ENCODE data around the gene MKNK1. TPM values are rescaled to one million over a fixed set of nuclear protein-coding genes. Genes with fewer than 3 reads are reported as not detected.
"Not testable (repeated sequence)": the region's sequence is repeated elsewhere in the genome, so short reads cannot be mapped to it uniquely, and the experiment has no call there.

MKNK1 gene
- 4.0 TPM for polyA plus RNA-seq (2012; ENCODE audit: insufficient read depth, insufficient read length, low read depth)

GRCh38 chr1:46603858-46604549 lies at the start of gene MKNK1:
Gene MKNK1, minus strand, starts transcription at chr1:46604268. Its CDS starts 20,941 bp downstream, at chr1:46583327.
- no peaks in the 10 kb centered on the region for H3K9me3 ChIP-seq
- TF ChIP-seq CTCF (IDR thresholded peaks at IDR 0.05; ENCODE audit: low read depth, low read length), result no peak; the same call in 1 of the 2 replicates
- H3K36me3 ChIP-seq, result no peaks in the 10 kb centered on the region
- H3K4me3 ChIP-seq (ENCODE audit: low read depth, low read length), result peak within 1 kb of the TSS; percentile 78
- H3K4me1 ChIP-seq, result no peaks in the 10 kb centered on the region
- DNase-seq, result peak; percentile 91
- no peaks in the 10 kb centered on the region for H3K27me3 ChIP-seq

GRCh38 chr1:46653405-46653958 lies 49.4 kb upstream of the MKNK1 start:
- no peak for DNase-seq
- H3K4me3 ChIP-seq (ENCODE audit: low read depth, low read length), result no peak overlapping the region

GRCh38 chr1:46652321-46653100 lies 48.4 kb upstream of the MKNK1 start:
- DNase-seq, result no peak
- Histone ChIP-seq H3K9me3 (no peaks in the 10 kb centered on the region), H3K27me3 (no peaks in the 10 kb centered on the region), H3K4me1 (no peaks in the 10 kb centered on the region), H3K36me3 (no peaks in the 10 kb centered on the region), H3K4me3 (ENCODE audit: low read depth, low read length) (no peak overlapping the region)
- TF ChIP-seq CTCF (IDR thresholded peaks at IDR 0.05; ENCODE audit: low read depth, low read length), result no peak

More at GRCh38 chr1:46653405-46653958, 49.4 kb upstream of the MKNK1 start:
- TF ChIP-seq CTCF (IDR thresholded peaks at IDR 0.05; ENCODE audit: low read depth, low read length), result no peak
- Histone ChIP-seq H3K4me1 (no peaks in the 10 kb centered on the region), H3K27me3 (no peaks in the 10 kb centered on the region), H3K9me3 (no peaks in the 10 kb centered on the region), H3K36me3 (no peaks in the 10 kb centered on the region)

GRCh38 chr1:46651152-46651551 lies 47.1 kb upstream of the MKNK1 start:
- not testable (repeated sequence) for H3K4me3 ChIP-seq (ENCODE audit: low read depth, low read length); H3K9me3 ChIP-seq; H3K4me1 ChIP-seq; H3K36me3 ChIP-seq; DNase-seq; H3K27me3 ChIP-seq

GRCh38 chr1:46650491-46650890 lies 46.4 kb upstream of the MKNK1 start:
- H3K36me3 ChIP-seq, result no peaks in the 10 kb centered on the region
- H3K27me3 ChIP-seq, result no peaks in the 10 kb centered on the region
- H3K9me3 ChIP-seq, result no peaks in the 10 kb centered on the region
- no peak for DNase-seq
- no peak overlapping the region for H3K4me3 ChIP-seq (ENCODE audit: low read depth, low read length)
- no peak for TF ChIP-seq CTCF (IDR thresholded peaks at IDR 0.05; ENCODE audit: low read depth, low read length)
- no peaks in the 10 kb centered on the region for H3K4me1 ChIP-seq

- no peaks in the 10 kb centered on the region for H3K27me3 ChIP-seq
- no peaks in the 10 kb centered on the region for H3K4me1 ChIP-seq
- no peak overlapping the region for H3K4me3 ChIP-seq (ENCODE audit: low read depth, low read length)
- no peak for TF ChIP-seq CTCF (IDR thresholded peaks at IDR 0.05; ENCODE audit: low read depth, low read length)
- no peaks in the 10 kb centered on the region for H3K9me3 ChIP-seq
- no peaks in the 10 kb centered on the region for H3K36me3 ChIP-seq
- DNase-seq, result no peak
These were observed 45.7 kb upstream of the MKNK1 start for GRCh38 chr1:46649764-46650163.

Data from BE2C (cell line).